HEK293T (cell line): ENCODE measurements around the gene SPAG6.

Source experiments
- ARNT ChIP-seq: fragments of 450-650 bp; IDR thresholded peaks from 2 replicates; pipeline ENCODE4 v1.6.1; 2017; ENCODE audit warnings: mild to moderate bottlenecking
- BHLHE40 ChIP-seq: fragments of 450-650 bp; IDR thresholded peaks from 2 replicates; pipeline ENCODE4 v1.6.1; 2016; ENCODE audit warnings: mild to moderate bottlenecking, moderate library complexity, borderline replicate concordance
- CTBP1 ChIP-seq: fragments of 450-650 bp; IDR thresholded peaks from 2 replicates; pipeline ENCODE4 v1.6.1; 2016; ENCODE audit warnings: borderline replicate concordance
- ELF4 ChIP-seq: fragments of 450-650 bp; IDR thresholded peaks from 2 replicates; pipeline ENCODE4 v1.6.1; 2017; ENCODE audit warnings: antibody characterized with exemption
- FOXA1 ChIP-seq: fragments of 450-650 bp; IDR thresholded peaks from 2 replicates; pipeline ENCODE4 v1.6.1; 2016; ENCODE audit warnings: mild to moderate bottlenecking
- FOXK2 ChIP-seq: fragments of 450-650 bp; IDR thresholded peaks from 2 replicates; pipeline ENCODE4 v1.6.1; 2016; ENCODE audit warnings: mild to moderate bottlenecking
- FOXM1 ChIP-seq: fragments of 450-650 bp; IDR thresholded peaks from 2 replicates; pipeline ENCODE4 v1.6.1; 2017; ENCODE audit warnings: mild to moderate bottlenecking, borderline replicate concordance
- L3MBTL2 ChIP-seq: fragments of 450-650 bp; conservative IDR thresholded peaks from 2 replicates; pipeline ENCODE4 v1.6.1; 2016; ENCODE audit warnings: mild to moderate bottlenecking
- LEF1 ChIP-seq: fragments of 450-650 bp; IDR thresholded peaks from 2 replicates; pipeline ENCODE4 v1.6.1; 2017; ENCODE audit warnings: mild to moderate bottlenecking, borderline replicate concordance
- PKNOX1 ChIP-seq: fragments of 450-650 bp; IDR thresholded peaks from 2 replicates; pipeline ENCODE4 v1.6.1; 2016
- SP1 ChIP-seq: fragments of 450-650 bp; IDR thresholded peaks from 2 replicates; pipeline ENCODE4 v1.6.1; 2017
- SUZ12 ChIP-seq: fragments of 450-650 bp; IDR thresholded peaks from 2 replicates; pipeline ENCODE4 v1.6.1; 2016; ENCODE audit warnings: mild to moderate bottlenecking
- TARDBP ChIP-seq: fragments of 450-650 bp; IDR thresholded peaks from 2 replicates; pipeline ENCODE4 v1.6.1; 2016

- TF ChIP-seq CTBP1 = no peak
- TF ChIP-seq PKNOX1 = no peak
- no peak for TF ChIP-seq L3MBTL2
- TF ChIP-seq SP1 = no peak
- no peak for TF ChIP-seq BHLHE40
- TF ChIP-seq FOXK2 = no peak
- no peak for TF ChIP-seq TARDBP
- TF ChIP-seq SUZ12 = no peak
- no peak for TF ChIP-seq ARNT
- TF ChIP-seq FOXM1 = no peak
- TF ChIP-seq ELF4 = no peak
- no peak for TF ChIP-seq LEF1
- TF ChIP-seq FOXA1 = no peak
Observed at GRCh38 chr10:22365644-22366434, 20.5 kb downstream of the SPAG6 start.
